Trophoblast cell (in vitro differentiated cells and primary cell): ENCODE results near the gene HHIPL2.

ENCODE experiments used
- DNase-seq, 2 donors: peaks; one replicate each; pipeline ENCODE4 v3.0.0-alpha.2; 2016
- H2AFZ ChIP-seq: 2 replicates; pipeline ENCODE4 v1.6.1; 2013; ENCODE audit warnings: low read length, moderate library complexity, mild to moderate bottlenecking; ENCODE audit not compliant: insufficient read depth, poor library complexity
- H2AK5ac ChIP-seq: 2 replicates; pipeline ENCODE4 v1.6.1; 2013; ENCODE audit warnings: mild to moderate bottlenecking, low read length
- H2BK120ac ChIP-seq: 2 replicates; pipeline ENCODE4 v1.6.1; 2013; ENCODE audit warnings: low read length, mild to moderate bottlenecking, moderate library complexity; ENCODE audit not compliant: insufficient read depth, poor library complexity
- H2BK12ac ChIP-seq: 2 replicates; pipeline ENCODE4 v1.6.1; 2013; ENCODE audit warnings: mild to moderate bottlenecking, low read length, moderate library complexity
- H2BK5ac ChIP-seq: 2 replicates; pipeline ENCODE4 v1.6.1; 2013; ENCODE audit warnings: low read length, low read depth, moderate library complexity, mild to moderate bottlenecking; ENCODE audit not compliant: poor library complexity
- H3K14ac ChIP-seq: 2 replicates; pipeline ENCODE4 v1.6.1; 2013; ENCODE audit warnings: mild to moderate bottlenecking, low read length
- H3K18ac ChIP-seq: 2 replicates; pipeline ENCODE4 v1.6.1; 2013; ENCODE audit warnings: mild to moderate bottlenecking, low read length
- H3K23ac ChIP-seq: 2 replicates; pipeline ENCODE4 v1.6.1; 2013; ENCODE audit warnings: low read length
- H3K27ac ChIP-seq: 2 replicates; pipeline ENCODE4 v1.5.1; 2013; ENCODE audit warnings: low read depth, mild to moderate bottlenecking, inconsistent platforms, low read length, moderate library complexity
- H3K27me3 ChIP-seq: 2 replicates; pipeline ENCODE4 v1.6.1; 2013; ENCODE audit warnings: inconsistent platforms, mild to moderate bottlenecking, low read length, moderate library complexity; ENCODE audit not compliant: insufficient read depth
- H3K36me3 ChIP-seq, 2 experiments: 1 replicate in 1 of 2; 2 replicates in 1 of 2; pipeline ENCODE4 v1.6.1; 2013; ENCODE audit warnings: low read length in 2 of 2, mild to moderate bottlenecking in 2 of 2, moderate library complexity in 1 of 2; ENCODE audit not compliant: insufficient read depth in 2 of 2, control insufficient read depth in 1 of 2
- H3K4ac ChIP-seq: 2 replicates; pipeline ENCODE4 v1.6.1; 2013; ENCODE audit warnings: low read depth, mild to moderate bottlenecking, low read length, moderate library complexity
- H3K4me1 ChIP-seq, 2 experiments: 1 replicate in 1 of 2; 2 replicates in 1 of 2; pipeline ENCODE4 v1.6.1; 2013; ENCODE audit warnings: low read length in 2 of 2, mild to moderate bottlenecking in 2 of 2, moderate library complexity in 1 of 2; ENCODE audit not compliant: insufficient read depth in 2 of 2, control insufficient read depth in 1 of 2
- H3K4me2 ChIP-seq: 2 replicates; pipeline ENCODE4 v1.6.1; 2013; ENCODE audit warnings: inconsistent platforms, mild to moderate bottlenecking, low read length, moderate library complexity
- H3K4me3 ChIP-seq: 2 replicates; pipeline ENCODE4 v1.5.1; 2013; ENCODE audit warnings: mild to moderate bottlenecking, low read depth, low read length, inconsistent platforms
- H3K79me1 ChIP-seq: one replicate; pipeline ENCODE4 v1.6.1; 2013; ENCODE audit warnings: low read length
- H3K79me2 ChIP-seq: 2 replicates; pipeline ENCODE4 v1.6.1; 2013; ENCODE audit warnings: low read length, mild to moderate bottlenecking; ENCODE audit not compliant: control insufficient read depth, insufficient read depth, poor library complexity
- H3K9ac ChIP-seq: 2 replicates; pipeline ENCODE4 v1.6.1; 2013; ENCODE audit warnings: mild to moderate bottlenecking, low read length
- H3K9me3 ChIP-seq: 2 replicates; pipeline ENCODE4 v1.6.1; 2013; ENCODE audit warnings: low read depth, mild to moderate bottlenecking, control low read depth, inconsistent platforms, low read length; ENCODE audit not compliant: insufficient read depth
- H4K12ac ChIP-seq: 2 replicates; pipeline ENCODE4 v1.6.1; 2013; ENCODE audit warnings: low read depth, mild to moderate bottlenecking, low read length, moderate library complexity
- H4K8ac ChIP-seq: 2 replicates; pipeline ENCODE4 v1.6.1; 2013; ENCODE audit warnings: low read depth, mild to moderate bottlenecking, low read length, moderate library complexity
- H4K91ac ChIP-seq: one replicate; pipeline ENCODE4 v1.6.1; 2013; ENCODE audit warnings: low read depth, mild to moderate bottlenecking, low read length, moderate library complexity
- WGBS: extraction: QIAGEN DNeasy Blood & Tissue Kit; methylation state at CpG from one replicate; pipeline ENCODE4 v1.1.7; 2013; ENCODE audit warnings: missing lambda C conversion rate; ENCODE audit not compliant: insufficient read length, insufficient coverage; ENCODE audit errors: extremely low coverage; 5-methylcytosine and 5-hydroxymethylcytosine counted together

HHIPL2 gene

DNA sequence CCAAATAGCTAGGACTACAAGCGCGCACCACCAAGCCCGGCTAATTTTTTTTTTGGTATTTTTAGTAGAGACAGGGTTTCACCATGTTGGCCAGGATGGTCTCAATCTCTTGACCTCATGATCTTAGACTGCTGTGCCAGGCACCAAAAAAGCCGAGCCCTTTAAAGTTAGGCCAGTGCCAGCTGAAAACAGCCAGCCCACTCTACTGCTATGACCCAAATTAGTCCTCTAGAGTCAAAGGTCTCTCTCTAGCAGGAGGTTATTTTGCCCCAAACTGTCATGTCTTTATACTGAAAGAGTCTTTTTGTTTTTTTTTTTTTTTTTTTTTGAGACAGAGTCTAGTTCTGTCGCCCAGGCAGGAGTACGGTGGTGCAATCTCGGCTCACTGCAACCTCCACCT is 9.7 kb upstream of the HHIPL2 start:
- no peak overlapping the region for H2BK5ac ChIP-seq
- no peaks in the 10 kb centered on the region for H3K27me3 ChIP-seq
- no peak overlapping the region for H2AK5ac ChIP-seq
- no peak overlapping the region for H2BK12ac ChIP-seq
- no peaks in the 10 kb centered on the region for H3K9me3 ChIP-seq
- H3K79me1 ChIP-seq, result no peaks in the 10 kb centered on the region
- no peak overlapping the region for H4K12ac ChIP-seq
- H3K23ac ChIP-seq, result no peak overlapping the region
- H3K4me1 ChIP-seq, result no peaks in the 10 kb centered on the region
- no peak for DNase-seq
- H2BK120ac ChIP-seq, result no peak overlapping the region
- H3K4me3 ChIP-seq, result no peak overlapping the region
- no peak overlapping the region for H4K8ac ChIP-seq
- H4K91ac ChIP-seq, result no peak overlapping the region
- H3K14ac ChIP-seq, result no peak overlapping the region
- no peak overlapping the region for H3K4ac ChIP-seq
- no CpG with 5 or more reads among the region's 7 CpGs for WGBS
- no peak overlapping the region for H3K9ac ChIP-seq
- no peak overlapping the region for H3K18ac ChIP-seq
- no peak overlapping the region for H3K27ac ChIP-seq
- H3K4me2 ChIP-seq, result no peak overlapping the region
- peaks cover 9 to 10% of the 10 kb centered on the region in 2 experiments for H3K36me3 ChIP-seq
- H3K79me2 ChIP-seq, result no peaks in the 10 kb centered on the region
- H2AFZ ChIP-seq, result no peak overlapping the region

- H4K91ac ChIP-seq, result no peak overlapping the region
- no peak overlapping the region for H2AFZ ChIP-seq
- H3K9me3 ChIP-seq, result no peaks in the 10 kb centered on the region
- no peak overlapping the region for H3K27ac ChIP-seq
- H2AK5ac ChIP-seq, result no peak overlapping the region
- no peak overlapping the region for H4K12ac ChIP-seq
- H3K4me2 ChIP-seq, result no peak overlapping the region
- H3K4me1 ChIP-seq, result no peaks in the 10 kb centered on the region
- no peak overlapping the region for H2BK12ac ChIP-seq
- peaks cover 9 to 10% of the 10 kb centered on the region in 2 experiments for H3K36me3 ChIP-seq
- H3K4ac ChIP-seq, result no peak overlapping the region
- H3K27me3 ChIP-seq, result no peaks in the 10 kb centered on the region
- no peak overlapping the region for H3K9ac ChIP-seq
- no peak overlapping the region for H3K18ac ChIP-seq
- H2BK5ac ChIP-seq, result no peak overlapping the region
- H2BK120ac ChIP-seq, result no peak overlapping the region
- WGBS, result no CpG with 5 or more reads among the region's 6 CpGs
- H3K23ac ChIP-seq, result no peak overlapping the region
- no peaks in the 10 kb centered on the region for H3K79me2 ChIP-seq
- H3K79me1 ChIP-seq, result no peaks in the 10 kb centered on the region
- H3K4me3 ChIP-seq, result no peak overlapping the region
- H4K8ac ChIP-seq, result no peak overlapping the region
- DNase-seq, result no peak
- H3K14ac ChIP-seq, result no peak overlapping the region
These were observed 9.2 kb upstream of the HHIPL2 start for GRCh38 chr1:222557148-222557547.

GRCh38 chr1:222555992-222556615 is 8.2 kb upstream of the HHIPL2 start:
- WGBS, result no CpG with 5 or more reads among the region's 2 CpGs
- Histone ChIP-seq H3K4ac (no peak overlapping the region), H3K36me3 (peaks cover 9 to 10% of the 10 kb centered on the region in 2 experiments), H3K79me2 (no peaks in the 10 kb centered on the region), H3K79me1 (no peaks in the 10 kb centered on the region), H3K9ac (no peak overlapping the region), H2AK5ac (no peak overlapping the region), H3K4me2 (no peak overlapping the region), H2BK12ac (no peak overlapping the region), H3K4me1 (no peaks in the 10 kb centered on the region), H3K27me3 (no peaks in the 10 kb centered on the region), H3K4me3 (no peak overlapping the region), H4K12ac (no peak overlapping the region), H2BK5ac (no peak overlapping the region), H4K91ac (no peak overlapping the region), H2BK120ac (no peak overlapping the region), H3K27ac (no peak overlapping the region), H3K14ac (no peak overlapping the region), H3K23ac (no peak overlapping the region), H2AFZ (no peak overlapping the region), H3K18ac (no peak overlapping the region), H4K8ac (no peak overlapping the region), H3K9me3 (no peaks in the 10 kb centered on the region)
- DNase-seq, result no peak

DNA sequence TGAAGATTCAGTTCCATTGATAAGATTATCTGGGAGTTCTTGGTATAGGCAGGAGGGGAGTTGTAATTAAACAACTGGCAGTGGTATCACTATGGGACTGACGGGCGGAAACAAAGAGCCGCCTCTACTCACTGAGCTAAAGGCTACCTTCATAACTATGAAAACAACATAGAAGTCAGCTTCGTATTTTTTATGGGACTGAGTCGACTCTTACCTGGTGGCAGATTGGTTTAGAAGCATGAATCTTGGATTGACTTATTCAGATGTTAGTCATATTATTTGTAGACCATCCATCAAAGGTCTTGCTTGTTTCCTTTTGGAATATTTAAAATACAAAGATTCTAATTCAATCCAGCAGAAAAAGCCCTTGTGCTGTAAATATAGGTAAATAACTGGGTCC is 6.3 kb upstream of the HHIPL2 start:
- H3K9me3 ChIP-seq, result no peaks in the 10 kb centered on the region
- H3K23ac ChIP-seq, result no peak overlapping the region
- no peaks in the 10 kb centered on the region for H3K27me3 ChIP-seq
- H2AK5ac ChIP-seq, result no peak overlapping the region
- no peak overlapping the region for H4K8ac ChIP-seq
- peaks cover 6 to 9% of the 10 kb centered on the region in 2 experiments for H3K36me3 ChIP-seq
- no peak overlapping the region for H4K12ac ChIP-seq
- H3K4ac ChIP-seq, result no peak overlapping the region
- H3K4me2 ChIP-seq, result no peak overlapping the region
- H3K79me1 ChIP-seq, result no peaks in the 10 kb centered on the region
- no peaks in the 10 kb centered on the region for H3K79me2 ChIP-seq
- no peak overlapping the region for H3K18ac ChIP-seq
- no CpG with 5 or more reads among the region's 5 CpGs for WGBS
- H2AFZ ChIP-seq, result no peak overlapping the region
- H3K4me1 ChIP-seq, result no peaks in the 10 kb centered on the region
- no peak overlapping the region for H3K4me3 ChIP-seq
- DNase-seq, result no peak
- H3K9ac ChIP-seq, result no peak overlapping the region
- no peak overlapping the region for H2BK12ac ChIP-seq
- H4K91ac ChIP-seq, result no peak overlapping the region
- no peak overlapping the region for H2BK5ac ChIP-seq
- no peak overlapping the region for H2BK120ac ChIP-seq
- no peak overlapping the region for H3K14ac ChIP-seq
- H3K27ac ChIP-seq, result no peak overlapping the region
